Activated naive CD4-positive, alpha-beta T cell treated with anti-CD3 and anti-CD28 coated beads, Interleukin-2, amount 50 U/mL, for 16 hours (primary cell): ENCODE measurements around the gene SLC35F3.

Experiments used
- DNase-seq: peaks from one replicate; pipeline ENCODE4 v3.0.0-alpha.2; 2020

Gene SLC35F3

DNA sequence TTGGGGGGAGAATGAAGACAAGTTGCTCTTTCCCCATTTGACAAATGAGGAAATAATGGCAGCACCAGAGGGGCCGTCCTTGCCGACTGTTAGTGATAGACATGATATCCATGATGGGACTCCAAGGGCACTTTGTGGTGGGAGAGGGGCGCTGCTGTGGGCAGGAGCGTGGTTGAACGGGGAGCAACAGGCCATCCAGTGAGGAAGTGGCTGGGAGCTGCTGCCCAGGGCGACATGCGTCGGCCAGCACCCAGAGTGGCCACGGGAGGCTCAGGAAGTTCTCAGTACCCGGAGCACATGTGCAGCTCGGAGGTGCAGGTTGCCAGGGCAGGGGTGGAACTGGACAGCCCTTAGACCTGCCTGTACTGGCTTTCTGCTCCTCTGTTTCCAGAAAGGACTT, 71.0 kb downstream of the SLC35F3 start:
- no peak for DNase-seq

DNA sequence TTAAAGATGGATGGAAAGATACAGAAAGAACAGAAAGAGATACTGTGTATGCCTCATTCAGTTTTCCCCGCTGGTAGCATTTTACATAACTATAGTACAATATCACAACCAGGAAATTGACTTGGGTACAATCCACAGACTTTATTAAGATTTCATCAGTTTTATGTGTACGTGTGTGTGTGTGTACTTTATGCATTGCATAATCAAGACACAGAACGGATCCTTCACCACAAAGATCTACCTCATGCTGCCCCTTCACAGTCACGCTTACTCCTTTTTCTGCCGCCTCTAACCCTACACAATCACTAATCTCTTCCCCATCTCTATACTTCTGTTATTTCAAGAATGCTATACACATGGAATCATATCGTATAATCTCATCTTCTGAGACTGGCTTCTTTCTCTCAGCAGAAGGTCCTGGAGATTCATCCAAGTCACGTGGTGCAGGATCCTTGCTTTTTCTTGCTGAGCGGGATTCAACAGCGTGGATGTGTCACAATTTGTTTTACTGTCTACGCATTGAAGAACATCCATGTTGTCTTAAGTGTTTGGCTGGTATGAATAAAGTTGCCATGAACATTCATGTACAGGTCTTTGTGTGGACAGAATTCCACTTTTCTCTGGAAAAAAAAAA, 76.7 kb downstream of the SLC35F3 start:
- no peak for DNase-seq

DNA sequence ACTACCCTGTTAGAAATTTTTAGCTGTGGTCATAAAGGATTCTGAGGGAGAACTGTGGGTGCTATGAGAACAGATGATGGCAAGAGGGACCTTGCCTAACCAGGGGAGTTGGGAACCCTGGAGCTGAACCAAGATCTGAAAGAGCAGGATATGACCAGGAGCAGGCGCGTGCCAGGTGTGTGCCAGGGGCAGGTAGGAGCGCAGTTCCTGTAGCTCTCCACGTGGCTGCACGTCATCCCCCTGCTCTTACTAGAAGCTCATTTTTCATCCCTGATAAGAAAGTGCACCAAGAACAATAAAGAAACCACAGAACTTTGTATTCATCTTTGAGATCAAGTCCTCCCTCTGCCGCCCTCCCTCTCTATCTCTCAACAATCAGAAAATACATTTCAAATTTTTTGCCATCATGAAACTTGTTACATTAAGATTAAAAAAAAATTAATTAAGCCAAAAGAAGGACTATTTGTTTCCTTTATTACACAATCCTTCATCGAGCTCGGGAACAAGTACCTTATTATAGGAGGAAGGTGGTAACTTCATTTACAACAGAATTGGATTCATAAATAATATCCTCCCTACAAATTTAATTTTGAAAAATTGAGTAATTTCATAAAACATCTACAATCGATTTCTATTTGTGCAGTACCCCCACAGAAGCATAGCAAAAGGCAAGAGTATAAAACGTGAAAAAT, 78.5 kb downstream of the SLC35F3 start:
- no peak for DNase-seq

DNA sequence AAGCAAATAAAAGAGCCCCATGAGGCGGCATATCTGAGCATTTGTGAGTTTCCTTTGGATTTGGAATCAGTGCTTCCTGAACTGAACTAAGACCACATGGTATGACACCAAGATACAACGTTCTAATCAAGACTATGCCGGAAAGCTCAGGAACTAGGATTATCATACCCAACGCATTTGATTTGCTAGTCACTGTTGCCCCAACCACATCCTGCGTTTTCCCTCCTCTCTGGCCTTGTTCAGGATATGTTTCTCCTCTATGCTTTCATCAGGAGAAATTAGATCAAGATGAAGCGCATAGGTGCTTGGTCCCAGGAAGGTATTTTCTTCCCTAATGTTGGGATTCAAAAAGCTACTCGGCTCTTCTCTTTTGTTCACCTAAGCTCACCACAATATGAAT, 79.3 kb downstream of the SLC35F3 start:
- no peak for DNase-seq

DNA sequence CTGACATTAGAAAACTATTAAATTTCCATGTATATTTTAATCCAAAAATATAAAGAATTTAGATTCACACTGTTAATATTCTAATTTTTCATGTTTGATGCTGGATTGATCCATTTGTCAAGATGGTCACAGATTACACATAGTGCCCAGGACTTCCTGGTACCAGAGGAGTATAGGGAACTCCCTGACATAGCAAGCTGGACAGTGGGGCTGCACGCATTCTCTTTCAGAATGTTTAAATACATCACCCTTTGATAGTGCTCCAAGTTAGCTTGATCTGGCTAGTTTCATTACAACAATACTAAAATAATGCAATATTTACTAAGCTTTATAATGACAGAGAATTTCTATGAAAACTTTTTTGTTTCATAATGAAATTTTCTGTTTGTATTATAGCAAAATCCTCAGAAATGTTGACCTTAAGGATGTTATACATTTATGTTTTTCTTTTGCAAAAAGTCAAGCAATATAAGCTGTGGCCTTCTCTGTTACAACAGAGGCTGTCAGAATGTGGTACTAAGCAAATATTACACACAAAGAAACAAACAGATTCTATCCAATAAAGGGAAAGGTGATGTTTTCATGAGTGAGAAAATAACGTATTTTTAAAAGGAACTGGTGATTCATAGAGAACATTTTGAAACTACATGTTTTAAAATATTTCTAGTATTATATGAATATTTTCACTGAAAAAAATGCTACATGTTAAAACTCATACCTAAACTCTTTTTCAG, 84.7 kb downstream of the SLC35F3 start:
- DNase-seq: no peak

DNA sequence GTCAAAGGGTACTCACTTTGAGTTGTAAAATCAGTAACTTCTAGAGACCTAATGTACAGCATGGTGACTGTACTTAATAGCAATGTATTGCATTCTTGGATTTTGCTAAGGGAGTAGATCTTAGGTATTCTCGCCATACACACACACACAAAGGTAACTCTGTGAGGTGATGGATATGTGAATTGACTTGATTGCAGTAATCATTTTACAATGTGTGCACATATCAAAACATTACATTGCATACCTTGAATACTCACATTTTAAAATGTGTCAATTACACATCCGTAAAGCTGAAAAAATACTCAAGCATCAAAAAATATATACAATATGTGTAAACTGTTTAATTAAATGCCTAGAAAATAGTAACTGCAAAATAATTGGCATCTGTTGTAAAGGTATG, 86.0 kb downstream of the SLC35F3 start:
- no peak for DNase-seq

DNA sequence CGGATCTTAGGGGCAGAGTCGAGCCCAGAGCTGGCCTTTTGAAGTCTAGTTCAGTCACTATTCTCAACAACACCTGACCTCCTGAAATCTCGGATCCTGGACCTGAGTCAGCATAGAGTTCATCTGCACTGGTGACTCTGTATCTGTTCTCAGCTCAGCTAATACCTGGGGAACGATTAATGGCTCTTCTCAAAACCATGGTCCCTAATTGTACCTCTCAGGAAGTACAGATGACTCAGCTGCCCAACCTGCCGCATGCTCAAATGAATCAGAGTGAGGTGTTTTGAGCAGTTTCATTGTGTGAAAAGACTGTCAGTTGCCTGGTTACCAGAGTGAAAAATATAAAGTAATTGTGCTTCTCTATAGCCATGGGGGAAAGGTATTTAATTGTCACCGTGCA, 89.2 kb downstream of the SLC35F3 start:
- DNase-seq: no peak

DNA sequence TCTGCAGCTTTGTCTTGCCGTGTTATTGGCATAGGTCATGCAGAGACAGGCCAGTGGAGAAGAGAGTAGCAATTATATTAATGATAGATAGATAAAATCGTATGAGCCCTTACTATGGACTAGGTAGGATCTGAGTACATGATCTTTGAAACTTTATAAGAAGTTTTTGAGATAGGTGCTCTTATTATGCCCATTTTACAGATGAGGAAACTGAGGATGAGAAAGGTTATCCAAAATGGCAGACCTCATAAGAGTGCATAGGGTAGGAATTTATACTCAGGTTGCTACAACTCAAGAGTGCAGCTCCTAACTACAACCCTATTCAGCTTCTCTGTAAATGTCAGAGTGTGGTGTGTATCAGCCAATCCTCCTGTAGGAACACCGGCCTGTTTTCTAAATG, 89.6 kb downstream of the SLC35F3 start:
- DNase-seq: no peak

DNA sequence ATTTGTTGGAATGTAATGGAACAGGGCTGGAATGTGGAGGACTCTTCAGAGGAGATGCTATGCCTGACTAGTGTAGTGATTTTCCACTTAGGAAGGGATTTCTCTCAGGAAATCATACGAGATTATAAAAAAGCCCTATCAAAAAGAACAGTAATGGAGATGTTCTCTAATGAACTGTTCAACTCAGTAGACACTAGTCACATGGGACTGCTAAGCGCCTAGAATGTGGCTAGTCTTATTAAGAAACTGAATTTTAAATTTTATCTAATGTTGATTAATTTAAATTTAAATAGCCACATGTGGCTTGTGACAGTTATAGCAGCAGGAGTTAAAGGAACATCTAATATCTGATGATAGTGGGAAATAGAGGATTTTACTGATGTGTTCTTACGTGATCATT, 94.0 kb downstream of the SLC35F3 start:
- DNase-seq: no peak

DNA sequence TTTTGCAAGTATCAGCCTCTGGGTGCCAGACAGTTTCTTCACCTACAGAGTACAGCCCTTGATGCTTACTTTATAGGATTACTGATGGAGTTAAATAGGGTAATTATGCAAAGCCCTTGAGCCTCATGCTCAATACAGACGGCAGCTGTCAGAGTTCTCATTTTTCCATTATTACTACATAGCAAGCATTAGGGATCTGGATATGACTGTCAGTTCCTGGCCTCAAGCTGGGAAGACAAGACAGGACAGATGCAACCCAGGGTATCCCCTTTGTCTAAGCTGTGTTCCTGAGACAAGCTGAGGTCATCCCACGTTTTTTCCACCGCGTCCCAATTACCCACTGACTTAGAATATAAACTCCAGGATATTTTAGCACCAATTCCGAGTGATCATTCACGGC, 94.4 kb downstream of the SLC35F3 start:
- DNase-seq: no peak

DNA sequence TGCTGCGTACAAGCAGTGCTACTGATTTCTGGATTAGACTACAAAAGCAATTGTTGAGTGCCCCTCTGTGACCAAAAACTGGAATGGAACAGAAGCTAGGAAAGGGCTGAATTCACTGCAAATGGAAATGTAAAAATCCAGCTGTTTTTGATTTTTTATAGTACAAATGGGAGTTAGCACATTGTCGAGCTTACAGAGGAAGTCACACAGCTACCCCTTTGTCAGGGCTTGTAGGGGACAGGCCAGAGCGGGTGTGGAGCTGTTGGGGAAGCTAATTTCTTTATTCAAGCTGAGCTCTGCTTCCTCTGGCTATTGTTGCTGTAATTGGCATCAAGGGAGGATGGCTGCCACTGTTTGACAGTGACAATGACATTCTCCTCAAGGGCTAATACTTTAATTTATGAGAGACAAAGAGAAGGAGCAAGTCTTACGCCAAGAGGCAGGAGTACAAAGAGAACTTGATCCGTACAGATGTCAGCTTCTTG, 96.1 kb downstream of the SLC35F3 start:
- DNase-seq: no peak

DNA sequence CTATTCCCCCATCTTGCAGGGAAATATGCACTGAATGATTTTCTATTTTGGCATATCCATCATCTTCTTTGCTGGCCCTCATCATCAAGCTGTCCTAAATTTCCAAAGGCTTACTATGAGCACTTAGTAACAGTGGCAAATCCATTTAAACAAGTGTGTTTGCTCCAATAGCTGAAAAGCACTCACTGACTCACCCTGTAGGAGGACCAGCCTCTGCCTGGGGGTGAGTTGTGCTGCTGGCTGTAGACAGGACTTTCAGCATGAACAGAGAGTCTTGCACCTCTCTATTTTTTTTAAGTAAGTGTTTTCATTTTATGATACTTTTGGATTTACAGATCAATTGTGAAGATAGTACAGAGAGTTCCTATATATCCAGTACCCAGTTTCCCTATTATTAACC, 97.3 kb downstream of the SLC35F3 start:
- no peak for DNase-seq

DNA sequence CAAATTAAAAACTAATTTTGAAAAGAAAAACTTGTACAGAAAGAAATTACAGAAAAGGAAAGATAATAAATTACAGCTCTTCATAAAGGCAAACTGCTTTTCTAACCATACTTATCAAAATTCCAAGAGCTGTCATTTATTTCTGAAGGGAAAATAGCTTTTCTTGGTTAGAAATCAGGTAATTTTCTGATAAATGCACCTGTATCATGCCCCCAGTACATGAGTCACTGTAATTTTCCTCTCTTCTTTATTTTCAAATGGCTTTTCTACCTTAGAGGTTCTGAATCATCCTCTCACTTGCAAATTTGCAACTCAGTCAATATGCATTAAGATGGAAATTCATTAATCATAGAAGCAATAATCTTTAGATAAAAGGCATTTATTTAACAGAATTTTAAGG, 100.1 kb downstream of the SLC35F3 start:
- DNase-seq: no peak

DNA sequence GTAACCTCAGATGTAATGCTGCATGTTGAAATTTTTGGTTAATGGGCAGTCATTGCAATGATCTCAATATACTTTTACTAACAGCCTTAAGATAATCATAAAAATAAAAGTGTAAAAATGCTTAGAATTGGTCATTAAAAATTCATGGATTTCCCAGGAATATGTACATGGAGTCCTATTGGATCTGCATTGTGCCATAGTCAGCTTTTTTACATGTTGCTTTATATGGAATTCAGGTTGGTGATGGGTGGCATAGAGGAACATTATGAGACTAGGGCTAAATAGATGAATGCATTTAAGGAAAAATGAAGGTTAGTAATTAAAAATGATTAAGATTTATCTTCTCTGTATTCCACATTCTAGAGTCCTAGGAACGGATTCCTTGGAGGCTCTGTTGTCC, 103.2 kb downstream of the SLC35F3 start:
- no peak for DNase-seq

DNA sequence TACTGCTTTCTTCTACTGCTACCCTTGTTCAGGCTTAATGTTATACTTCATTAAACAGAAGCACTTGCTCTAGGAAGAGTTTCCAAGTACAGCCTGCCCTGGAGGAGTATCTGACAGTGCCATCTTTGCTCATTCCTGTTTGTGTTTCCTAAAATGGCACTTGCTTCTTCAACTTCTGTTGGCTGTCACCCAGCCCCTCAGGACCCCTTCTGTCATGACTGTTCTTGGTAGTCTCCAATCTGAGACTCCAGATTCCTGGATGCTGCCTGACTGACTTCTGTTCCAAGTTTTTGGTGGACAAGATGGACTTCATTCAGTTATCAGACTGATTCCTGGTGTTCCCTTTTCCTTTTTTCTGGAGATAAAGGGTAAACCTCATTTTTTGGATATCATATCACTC, 104.1 kb downstream of the SLC35F3 start:
- no peak for DNase-seq

DNA sequence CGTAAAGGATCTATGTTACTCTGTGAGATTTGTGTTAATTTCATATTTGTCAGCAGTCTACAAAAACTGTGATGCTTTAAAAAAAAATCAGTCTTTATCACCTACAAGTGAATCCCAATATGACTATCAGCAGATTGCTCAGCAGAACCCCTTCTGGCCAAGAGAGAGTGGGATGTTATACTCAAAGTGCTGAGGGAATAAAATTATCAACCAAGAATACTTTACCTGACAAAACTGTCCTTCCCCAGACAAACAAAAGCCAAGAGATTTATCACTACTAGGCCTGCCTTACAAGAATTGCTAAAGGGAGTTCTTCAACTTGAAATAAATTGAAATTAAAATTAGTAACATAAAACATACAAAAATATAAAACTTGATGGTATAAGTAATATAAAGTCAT, 105.2 kb downstream of the SLC35F3 start:
- DNase-seq: no peak

DNA sequence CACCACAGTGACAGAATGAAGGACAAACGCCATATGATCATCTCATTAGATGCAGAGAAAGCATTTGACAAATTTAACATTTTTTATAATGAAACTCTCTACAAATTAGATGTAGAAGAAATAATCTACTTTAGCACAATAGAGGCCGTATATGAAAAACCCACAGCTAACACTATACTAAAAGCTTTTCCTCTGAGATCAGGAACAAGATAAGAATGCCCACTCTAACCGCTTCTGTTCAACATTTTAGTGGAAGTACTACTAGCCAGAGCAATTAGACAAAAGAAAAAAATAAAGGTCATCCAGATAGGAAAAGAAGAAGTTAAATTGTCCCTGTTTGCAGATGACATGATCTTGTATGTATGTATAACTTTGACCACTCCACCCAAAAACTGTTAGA, 109.7 kb downstream of the SLC35F3 start:
- no peak for DNase-seq

DNA sequence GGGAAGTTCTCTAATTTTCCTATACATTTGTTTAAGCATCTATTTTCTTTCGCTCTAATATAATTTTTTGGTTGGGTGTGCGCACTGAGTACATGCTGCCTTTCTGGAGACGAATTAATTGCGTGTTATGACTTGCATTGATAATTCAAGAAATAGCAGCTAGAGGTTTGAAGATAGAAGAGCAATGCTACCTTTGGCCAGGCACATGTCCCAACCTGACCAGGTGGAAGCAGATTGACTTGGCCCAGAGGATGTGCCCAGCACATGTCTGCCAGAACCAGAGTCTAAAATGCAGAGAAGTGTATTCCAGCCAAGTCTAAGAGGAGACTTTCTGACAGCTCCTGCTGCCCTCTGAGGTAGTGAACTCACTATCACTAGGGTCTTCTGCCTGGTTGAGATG, 114.3 kb downstream of the SLC35F3 start:
- DNase-seq: no peak

DNA sequence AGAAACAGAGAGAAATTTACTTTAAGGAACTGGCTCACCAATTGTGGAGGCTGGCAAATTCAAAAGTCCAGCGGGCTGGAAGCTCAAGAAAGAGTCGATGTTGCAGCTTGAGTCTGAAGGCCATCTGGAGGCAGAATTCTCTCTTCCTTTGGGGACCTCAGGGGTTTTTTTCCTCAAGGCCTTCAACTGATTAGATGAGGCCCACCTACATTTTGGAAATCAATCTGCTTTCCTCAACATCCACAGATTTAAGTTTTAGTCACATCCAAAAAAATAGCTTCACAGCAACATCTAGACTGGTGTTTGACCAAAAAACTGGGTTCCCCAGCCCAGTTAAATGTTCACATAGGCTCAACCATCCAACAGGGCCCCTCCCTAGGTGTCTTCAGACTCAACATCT, 114.9 kb downstream of the SLC35F3 start:
- no peak for DNase-seq

DNA sequence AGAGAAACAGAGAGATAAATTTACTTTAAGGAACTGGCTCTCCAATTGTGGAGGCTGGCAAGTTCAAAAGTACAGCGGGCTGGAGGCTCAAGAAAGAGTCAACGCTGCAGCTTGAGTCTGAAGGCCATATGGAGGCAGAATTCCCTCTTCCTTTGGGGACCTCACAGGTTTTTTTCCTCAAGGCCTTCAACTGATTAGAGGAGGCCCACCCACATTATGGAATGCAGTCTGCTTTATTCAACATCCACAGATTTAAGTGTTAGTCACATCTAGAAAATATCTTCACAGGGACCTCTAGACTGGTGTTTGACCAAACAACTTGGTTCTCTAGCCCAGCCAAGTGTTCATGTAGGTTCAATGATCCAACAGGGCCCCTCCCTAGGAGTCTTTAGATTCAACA, 117.8 kb downstream of the SLC35F3 start:
- no peak for DNase-seq

DNA sequence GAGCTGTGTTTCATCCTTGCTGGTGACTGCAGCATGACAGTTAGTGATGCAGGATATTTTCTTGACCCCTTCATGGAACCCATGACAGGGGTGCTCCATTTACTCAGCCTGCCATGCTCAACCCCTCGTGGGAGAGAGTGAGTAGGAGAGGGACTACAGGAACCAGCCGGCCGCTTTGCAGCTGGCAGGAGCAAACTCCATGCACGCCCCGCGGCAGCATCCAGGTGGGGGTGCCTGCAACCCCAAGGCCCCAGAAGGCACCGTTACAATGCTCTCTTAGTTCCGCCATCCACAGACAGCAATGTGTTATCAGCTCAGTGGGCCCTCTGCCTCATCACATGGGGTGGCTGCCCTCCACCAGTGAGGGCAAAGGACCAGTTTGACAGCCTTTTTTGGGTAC, 135.1 kb downstream of the SLC35F3 start:
- DNase-seq: no peak

DNA sequence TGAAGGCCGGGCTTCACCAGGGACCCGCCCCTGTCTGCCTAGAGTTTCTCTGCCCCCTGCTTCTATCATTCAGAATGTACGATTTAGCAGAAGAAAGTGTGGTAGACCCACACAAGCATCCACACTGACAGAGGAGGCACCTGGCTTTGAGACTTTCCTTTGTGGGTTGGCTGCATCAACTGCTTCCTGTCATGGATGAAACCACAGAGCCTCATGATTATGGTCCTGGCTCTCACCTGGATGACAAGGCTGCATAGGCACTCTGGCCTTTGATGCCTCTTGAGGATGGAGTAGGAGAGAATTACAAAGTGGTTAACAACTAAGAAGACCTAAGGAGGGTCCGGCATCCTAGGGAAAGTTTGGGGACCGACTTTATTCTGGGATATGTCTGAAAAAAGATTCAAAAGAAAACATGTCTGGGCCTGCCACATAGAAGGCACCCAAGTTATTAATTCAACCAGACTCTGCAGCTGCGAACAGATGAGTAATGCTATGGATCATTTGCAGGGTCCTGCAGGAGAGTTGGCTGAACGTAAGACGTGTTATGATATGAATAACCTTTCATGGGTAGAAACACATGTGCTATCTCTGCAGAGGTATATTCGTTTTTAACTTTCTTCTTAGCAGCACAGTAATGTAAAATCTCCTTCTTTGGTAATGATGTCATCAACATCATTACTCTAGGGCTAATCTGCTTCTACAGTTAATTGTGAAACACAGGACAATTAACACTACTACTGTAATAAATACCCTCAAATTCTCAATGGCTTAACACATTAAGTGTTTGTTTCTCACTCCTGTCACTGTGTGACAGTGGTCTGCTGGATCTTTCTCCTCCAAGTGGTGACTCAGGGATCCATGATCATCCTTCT, 136.2 kb downstream of the SLC35F3 start:
- no peak for DNase-seq

DNA sequence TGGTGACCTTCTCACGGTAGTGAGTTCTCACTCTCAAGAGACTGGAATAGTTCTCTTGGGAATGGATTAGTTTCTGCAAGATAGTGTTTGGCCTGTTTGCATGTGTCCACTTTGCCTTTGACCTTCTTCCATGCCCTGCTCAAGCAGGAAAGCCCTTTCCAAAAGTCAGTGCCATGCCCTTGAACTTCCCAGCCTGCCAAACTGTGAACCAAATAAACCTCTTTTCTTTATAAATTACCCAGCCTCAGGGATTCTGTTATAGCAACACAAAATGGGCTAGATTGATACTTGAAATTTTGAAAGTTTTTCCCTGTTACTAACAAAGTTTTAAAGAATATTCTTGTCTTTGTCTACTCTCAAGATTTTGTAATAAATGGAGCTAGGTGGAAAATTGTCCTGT, 139.6 kb downstream of the SLC35F3 start:
- DNase-seq: no peak
